ENCODE data around the gene CHCHD6. TPM values are rescaled to one million over a fixed set of nuclear protein-coding genes. Genes with fewer than 3 reads are reported as not detected.

The CHCHD6 gene
- total RNA-seq, 1 experiment from 2014 or later = 45.9 TPM

DNA sequence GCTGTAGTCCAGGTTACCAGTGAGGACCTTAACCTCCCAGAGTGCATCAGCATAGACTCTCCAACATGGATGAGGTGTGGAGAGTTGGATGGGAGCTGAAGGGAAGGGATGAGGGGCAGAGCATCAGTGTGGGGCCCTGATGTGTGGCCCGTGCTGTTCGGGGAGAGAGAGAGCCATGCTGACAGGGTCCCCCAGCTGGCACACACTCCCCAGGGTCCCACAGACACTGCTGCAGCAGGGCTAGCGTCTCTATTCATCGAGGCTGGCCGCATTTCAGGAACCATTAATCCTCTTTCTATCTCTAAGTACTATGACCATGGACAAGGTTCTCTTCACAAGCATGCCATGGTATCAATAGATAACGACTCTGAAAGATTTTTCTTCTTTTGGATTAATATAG lies 192.9 kb downstream of the CHCHD6 start:
- CTCF ChIA-PET = no interaction called here

DNA sequence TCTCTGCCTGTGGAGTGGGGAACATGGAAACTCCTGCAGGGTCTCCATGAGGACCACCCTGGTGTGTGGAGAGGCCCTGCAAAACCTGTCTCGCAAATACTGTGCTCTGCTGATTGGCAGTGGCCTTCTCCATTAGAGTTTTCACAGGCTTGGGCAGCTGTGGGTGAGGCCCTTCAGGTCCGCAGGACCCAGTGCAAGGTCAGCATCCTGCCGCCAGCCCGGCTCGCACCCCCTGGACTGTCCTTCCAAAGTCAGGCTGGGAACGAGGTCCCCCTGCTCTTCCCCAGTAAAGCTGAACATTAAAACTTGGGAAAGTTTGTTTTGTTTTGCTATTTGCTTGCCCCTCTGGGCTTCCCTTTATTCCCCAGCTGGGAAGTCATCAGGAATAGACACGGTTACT lies 193.9 kb downstream of the CHCHD6 start:
- no peaks in the 10 kb centered on the region for H3K4me1 Mint-ChIP-seq (ENCODE audit: low read depth, unreplicated experiment)
- H3K36me3 Mint-ChIP-seq (ENCODE audit: insufficient read depth, unreplicated experiment) = no peaks in the 10 kb centered on the region
- H3K27ac Mint-ChIP-seq (ENCODE audit: unreplicated experiment) = no peak overlapping the region
- BruUV-seq (replicated peaks) = no TSS peak
- no peak for DNase-seq
- TF ChIP-seq, protein P1, sequence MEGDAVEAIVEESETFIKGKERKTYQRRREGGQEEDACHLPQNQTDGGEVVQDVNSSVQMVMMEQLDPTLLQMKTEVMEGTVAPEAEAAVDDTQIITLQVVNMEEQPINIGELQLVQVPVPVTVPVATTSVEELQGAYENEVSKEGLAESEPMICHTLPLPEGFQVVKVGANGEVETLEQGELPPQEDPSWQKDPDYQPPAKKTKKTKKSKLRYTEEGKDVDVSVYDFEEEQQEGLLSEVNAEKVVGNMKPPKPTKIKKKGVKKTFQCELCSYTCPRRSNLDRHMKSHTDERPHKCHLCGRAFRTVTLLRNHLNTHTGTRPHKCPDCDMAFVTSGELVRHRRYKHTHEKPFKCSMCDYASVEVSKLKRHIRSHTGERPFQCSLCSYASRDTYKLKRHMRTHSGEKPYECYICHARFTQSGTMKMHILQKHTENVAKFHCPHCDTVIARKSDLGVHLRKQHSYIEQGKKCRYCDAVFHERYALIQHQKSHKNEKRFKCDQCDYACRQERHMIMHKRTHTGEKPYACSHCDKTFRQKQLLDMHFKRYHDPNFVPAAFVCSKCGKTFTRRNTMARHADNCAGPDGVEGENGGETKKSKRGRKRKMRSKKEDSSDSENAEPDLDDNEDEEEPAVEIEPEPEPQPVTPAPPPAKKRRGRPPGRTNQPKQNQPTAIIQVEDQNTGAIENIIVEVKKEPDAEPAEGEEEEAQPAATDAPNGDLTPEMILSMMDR (IDR thresholded peaks at IDR 0.05; ENCODE audit: unreplicated experiment) = no peak
- intact Hi-C loops (cut with micrococcal nuclease; ENCODE audit: unreplicated experiment) = no loop called here
- CTCF ChIA-PET = no interaction called here
- H3K9me3 Mint-ChIP-seq (ENCODE audit: low read depth, unreplicated experiment) = no peaks in the 10 kb centered on the region
- no peaks in the 10 kb centered on the region for H3K27me3 Mint-ChIP-seq (ENCODE audit: unreplicated experiment)
- no peak overlapping the region for H3K4me3 Mint-ChIP-seq (ENCODE audit: low read depth, unreplicated experiment)

More for the DNA sequence above, 192.9 kb downstream of the CHCHD6 start:
- Mint-ChIP-seq H3K27me3 (ENCODE audit: unreplicated experiment) (no peaks in the 10 kb centered on the region), H3K27ac (ENCODE audit: unreplicated experiment) (no peak overlapping the region), H3K36me3 (ENCODE audit: insufficient read depth, unreplicated experiment) (no peaks in the 10 kb centered on the region), H3K4me3 (ENCODE audit: low read depth, unreplicated experiment) (no peak overlapping the region), H3K9me3 (ENCODE audit: low read depth, unreplicated experiment) (no peaks in the 10 kb centered on the region), H3K4me1 (ENCODE audit: low read depth, unreplicated experiment) (no peaks in the 10 kb centered on the region)
- intact Hi-C loops (cut with micrococcal nuclease; ENCODE audit: unreplicated experiment) = no loop called here
- TF ChIP-seq, protein P1 (IDR thresholded peaks at IDR 0.05; ENCODE audit: unreplicated experiment) = no peak
- no peak for DNase-seq
- BruUV-seq (replicated peaks) = no TSS peak

- CTCF ChIA-PET = interaction anchor here (1.5 kb wide), 1 partner anchor 10 kb away, joined by 5 read pairs; no protein-coding TSS in a partner anchor
- no peaks in the 10 kb centered on the region for H3K27me3 Mint-ChIP-seq (ENCODE audit: unreplicated experiment)
- no TSS peak for BruUV-seq (replicated peaks)
- H3K9me3 Mint-ChIP-seq (ENCODE audit: low read depth, unreplicated experiment) = no peaks in the 10 kb centered on the region
- no peaks in the 10 kb centered on the region for H3K4me1 Mint-ChIP-seq (ENCODE audit: low read depth, unreplicated experiment)
- intact Hi-C loops (cut with micrococcal nuclease; ENCODE audit: unreplicated experiment) = no loop called here
- H3K36me3 Mint-ChIP-seq (ENCODE audit: insufficient read depth, unreplicated experiment) = no peaks in the 10 kb centered on the region
- no peak for DNase-seq
- no peak overlapping the region for H3K27ac Mint-ChIP-seq (ENCODE audit: unreplicated experiment)
- H3K4me3 Mint-ChIP-seq (ENCODE audit: low read depth, unreplicated experiment) = no peak overlapping the region
- TF ChIP-seq, protein P1 (IDR thresholded peaks at IDR 0.05; ENCODE audit: unreplicated experiment) = no peak
Observed at GRCh38 chr3:126900859-126901540, 197.0 kb downstream of the CHCHD6 start.

DNA sequence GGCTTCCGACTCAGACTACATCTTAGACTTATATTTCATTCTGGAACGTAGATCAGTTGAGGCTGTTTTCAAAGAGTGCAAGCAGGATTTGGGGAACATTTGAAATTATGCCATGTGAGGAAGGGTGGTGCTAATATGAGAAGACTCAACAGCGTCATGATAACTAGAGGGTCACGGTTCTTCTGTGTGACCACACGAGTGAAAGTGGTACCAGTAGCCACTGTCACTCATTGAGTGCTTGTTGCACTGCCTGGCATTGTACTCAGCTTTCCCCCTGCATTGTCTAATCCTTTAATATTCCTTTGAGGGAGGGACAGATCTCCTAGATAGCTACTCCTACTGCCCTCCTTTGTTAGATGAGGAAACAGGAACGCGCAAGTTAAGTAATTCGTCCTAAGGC lies 197.6 kb downstream of the CHCHD6 start:
- no peak for DNase-seq
- no peak overlapping the region for H3K27ac Mint-ChIP-seq (ENCODE audit: unreplicated experiment)
- no peak overlapping the region for H3K4me3 Mint-ChIP-seq (ENCODE audit: low read depth, unreplicated experiment)
- no peaks in the 10 kb centered on the region for H3K27me3 Mint-ChIP-seq (ENCODE audit: unreplicated experiment)
- intact Hi-C loops (cut with micrococcal nuclease; ENCODE audit: unreplicated experiment) = no loop called here
- no peaks in the 10 kb centered on the region for H3K9me3 Mint-ChIP-seq (ENCODE audit: low read depth, unreplicated experiment)
- H3K4me1 Mint-ChIP-seq (ENCODE audit: low read depth, unreplicated experiment) = no peaks in the 10 kb centered on the region
- CTCF ChIA-PET = interaction anchor here (1.5 kb wide), 1 partner anchor 10 kb away, joined by 5 read pairs; no protein-coding TSS in a partner anchor
- TF ChIP-seq, protein P1 (IDR thresholded peaks at IDR 0.05; ENCODE audit: unreplicated experiment) = no peak
- no TSS peak for BruUV-seq (replicated peaks)
- no peaks in the 10 kb centered on the region for H3K36me3 Mint-ChIP-seq (ENCODE audit: insufficient read depth, unreplicated experiment)
